GM18951 (cell line): ENCODE results near the gene GARRE1.

Source experiments
- POLR2A ChIP-seq: IDR thresholded peaks from 4 replicates; pipeline ENCODE4 v1.6.1; 2011; ENCODE audit warnings: mild to moderate bottlenecking; ENCODE audit not compliant: insufficient read length, insufficient read depth; ENCODE audit errors: extremely low read depth
- in situ Hi-C: fragments of 300-500 bp; cut with MboI; formaldehyde crosslinking; loops from one replicate; pipeline ENCODE4 v1.12.0; 2022; ENCODE audit warnings: low sequenced_read_pairs, mixed read lengths, inconsistent platforms; ENCODE audit not compliant: unreplicated experiment

Gene GARRE1

DNA sequence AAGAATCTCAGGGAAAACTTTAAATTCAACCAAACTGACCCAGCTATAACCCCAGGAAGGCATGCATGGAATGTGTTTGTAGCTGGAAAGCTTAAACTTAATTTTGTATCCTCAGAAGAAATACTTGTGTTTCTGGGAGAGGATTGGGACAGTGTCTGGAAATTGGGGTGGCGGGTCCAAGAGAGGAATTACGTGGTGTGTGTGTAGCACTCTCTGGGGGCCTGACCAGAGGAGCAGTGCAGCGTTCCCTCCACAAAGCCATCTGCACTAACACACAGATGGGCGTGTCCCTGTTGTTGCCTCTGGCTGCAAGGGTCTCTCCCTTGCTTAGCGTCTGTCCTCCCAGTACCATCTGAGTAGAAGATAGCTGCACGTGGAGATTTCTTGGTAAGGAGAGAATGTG, 6.4 kb downstream of the GARRE1 start:
- in situ Hi-C loops: no loop called here
- TF ChIP-seq POLR2A: no peak

DNA sequence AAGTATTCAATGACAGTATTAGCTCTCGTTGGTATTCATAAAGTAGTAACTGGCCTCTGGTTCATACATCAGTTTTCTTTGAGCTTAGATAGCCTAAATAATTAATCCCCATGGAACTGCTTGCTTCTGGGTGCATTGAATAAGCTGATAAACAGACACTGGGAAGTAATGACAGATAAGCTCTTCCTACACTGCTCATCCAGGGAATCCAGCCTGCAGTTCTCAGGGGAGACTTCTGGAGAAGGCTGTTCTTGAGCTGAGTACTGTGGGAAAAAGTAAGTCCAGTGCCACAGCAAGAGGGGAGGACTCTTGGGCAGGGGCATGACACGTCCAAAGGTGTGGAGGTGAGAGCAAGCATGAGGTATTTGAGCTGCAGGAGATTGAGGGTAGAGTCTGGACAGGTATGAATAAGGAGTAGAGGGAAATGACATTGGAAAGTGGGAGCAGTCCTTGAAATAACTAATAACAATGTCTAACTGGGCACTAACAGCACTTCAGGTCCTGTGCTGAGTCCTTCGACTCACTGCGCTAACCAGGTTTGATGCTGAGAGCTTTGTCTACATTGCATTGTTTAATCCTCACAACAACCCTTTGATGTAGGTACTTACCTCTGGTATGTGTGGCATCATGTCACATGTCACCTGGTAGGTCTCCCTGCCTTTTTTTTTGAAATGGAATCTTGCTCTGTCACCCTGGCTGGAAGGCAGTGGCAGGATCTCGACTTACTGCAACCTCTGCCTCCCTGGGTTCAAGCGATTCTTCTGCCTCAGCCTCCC, 7.2 kb downstream of the GARRE1 start:
- in situ Hi-C loops: no loop called here

DNA sequence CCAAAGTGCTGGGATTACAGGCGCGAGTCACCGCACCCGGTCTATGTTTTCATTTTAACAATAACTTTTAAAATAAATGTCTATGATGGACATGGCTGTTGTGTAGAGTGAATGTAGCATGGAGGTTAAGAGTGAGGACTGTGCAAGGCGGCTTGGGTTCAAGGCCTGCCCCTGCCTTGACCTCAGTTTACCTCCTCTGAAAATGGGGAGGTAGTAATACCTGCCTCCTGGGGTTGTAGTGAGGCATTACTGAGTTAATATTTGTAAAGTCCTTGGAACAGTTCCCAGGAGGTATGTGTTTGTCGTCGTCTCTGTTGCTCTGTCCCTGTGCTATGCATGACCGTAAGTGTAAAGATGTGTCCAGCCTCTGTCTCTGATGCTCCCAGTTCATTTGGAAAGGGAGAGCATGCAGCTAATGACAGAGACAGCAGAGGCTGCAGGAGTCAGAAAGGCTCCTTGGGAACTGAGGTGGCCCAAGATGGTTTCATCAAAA, 9.4 kb downstream of the GARRE1 start:
- TF ChIP-seq POLR2A: no peak
- in situ Hi-C loops: no loop called here

More for the DNA sequence above, 7.2 kb downstream of the GARRE1 start:
- no peak for TF ChIP-seq POLR2A

DNA sequence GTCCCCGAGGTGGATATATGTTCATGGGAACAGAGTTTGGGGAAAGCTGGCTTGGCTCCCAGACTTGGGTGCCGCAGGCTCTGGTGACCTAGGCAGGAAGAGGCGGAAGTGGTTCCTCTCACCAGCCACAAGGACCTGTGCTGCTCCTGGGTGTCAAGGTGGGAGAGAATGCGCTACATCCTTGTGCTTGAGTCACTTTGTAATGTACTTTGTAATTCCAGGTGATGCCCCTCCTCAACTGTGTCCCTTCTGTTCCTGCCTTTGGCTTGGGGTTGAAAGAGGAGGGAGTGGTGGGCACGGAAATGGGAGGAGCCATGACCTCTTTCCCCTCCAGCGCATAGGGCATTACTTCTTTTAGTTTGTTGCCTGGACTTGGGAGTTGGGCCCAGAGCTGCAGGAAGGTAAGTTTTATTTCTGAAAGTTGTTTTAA, 10.9 kb downstream of the GARRE1 start:
- in situ Hi-C loops: no loop called here
- no peak for TF ChIP-seq POLR2A

DNA sequence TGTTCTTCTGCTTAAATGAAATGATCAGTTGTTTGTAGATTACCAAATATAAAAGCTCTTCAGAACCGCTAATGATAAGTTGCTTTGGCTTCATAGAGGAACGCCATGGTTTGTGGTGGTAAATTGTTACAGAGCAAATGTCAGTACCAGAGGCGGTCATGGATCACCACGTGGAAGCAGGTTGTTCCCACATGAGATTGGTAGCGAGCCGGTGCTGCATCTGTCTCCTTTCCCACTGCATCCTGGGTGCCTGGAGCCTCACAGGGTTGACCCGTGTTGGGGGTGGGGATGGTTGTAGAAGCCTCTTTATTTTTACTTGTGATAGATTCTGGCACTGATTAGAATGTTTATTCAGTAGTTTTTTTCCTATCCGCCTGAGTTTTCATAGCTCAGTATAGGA, 14.7 kb downstream of the GARRE1 start:
- TF ChIP-seq POLR2A: no peak
- in situ Hi-C loops: no loop called here

DNA sequence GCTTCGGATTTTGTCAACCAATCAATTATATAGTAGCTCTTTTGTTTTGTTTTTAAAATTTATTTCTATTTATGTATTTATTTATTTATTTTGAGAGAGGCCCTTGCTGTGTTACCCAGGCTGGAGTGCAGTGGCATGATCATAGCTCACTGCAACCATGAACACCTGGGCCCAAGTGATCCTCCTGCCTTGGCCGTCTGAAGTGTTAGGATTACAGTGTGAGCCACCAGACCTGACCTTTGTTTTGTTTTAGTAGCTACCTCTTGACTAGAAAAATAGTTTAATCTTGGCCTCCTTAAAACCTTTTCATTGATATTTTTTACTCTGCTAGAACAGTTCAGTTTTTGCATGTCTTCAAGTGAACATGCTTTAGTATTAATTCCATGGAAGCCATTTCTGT, 15.1 kb downstream of the GARRE1 start:
- no peak for TF ChIP-seq POLR2A
- in situ Hi-C loops: no loop called here

DNA sequence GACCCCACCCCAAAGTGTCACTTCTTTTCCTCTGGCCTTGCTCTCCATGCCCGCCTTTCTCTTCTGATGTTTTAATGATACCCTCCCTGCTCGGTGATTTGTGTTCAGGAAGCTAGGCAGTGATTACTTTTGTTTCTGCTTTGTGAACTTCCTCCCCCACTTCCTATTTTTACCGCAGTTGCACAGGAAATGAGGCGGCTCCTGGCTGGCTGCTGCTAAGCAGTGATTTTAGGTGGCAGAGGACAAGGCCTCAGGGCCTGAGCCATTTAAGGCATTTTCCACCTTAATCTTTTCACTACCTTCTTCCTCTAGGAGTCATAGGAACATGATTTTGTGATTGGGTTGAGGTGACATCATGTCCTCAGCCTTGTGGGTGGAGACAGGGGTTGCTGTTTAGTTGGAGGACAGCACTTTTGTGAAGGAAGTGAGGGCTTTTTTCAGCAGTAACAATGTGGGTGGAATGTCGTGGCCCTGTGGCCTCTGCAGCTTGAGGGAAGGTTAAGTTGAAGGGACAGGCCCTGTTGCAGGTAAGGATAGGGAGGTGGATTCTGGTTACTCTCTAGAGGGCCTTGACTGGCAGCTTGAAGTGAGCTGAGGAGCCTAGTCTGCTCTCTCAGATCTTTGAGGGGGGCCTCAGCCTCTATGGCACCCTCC, 15.7 kb downstream of the GARRE1 start:
- peak; percentile 19 for TF ChIP-seq POLR2A

DNA sequence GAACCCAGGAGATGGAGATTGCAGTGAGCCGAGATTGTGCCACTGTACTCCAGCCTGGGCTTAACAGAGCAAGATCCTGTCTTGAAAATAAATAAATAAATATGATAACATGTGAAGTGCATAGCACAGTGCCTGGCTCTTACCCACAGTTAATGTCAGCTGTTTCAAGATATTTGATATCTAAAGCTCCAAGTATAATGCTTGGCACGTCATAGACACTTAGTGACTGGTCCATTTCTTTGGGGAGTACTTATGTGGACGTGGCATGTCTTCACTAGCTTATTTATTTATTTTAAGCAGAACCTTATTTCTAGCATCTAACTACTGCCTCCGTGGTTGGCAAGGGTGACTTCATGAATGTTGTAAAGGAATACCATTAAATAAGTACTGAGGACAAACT, 18.8 kb downstream of the GARRE1 start:
- no peak for TF ChIP-seq POLR2A
- in situ Hi-C loops: no loop called here

More for the DNA sequence above, 15.7 kb downstream of the GARRE1 start:
- in situ Hi-C loops: no loop called here

DNA sequence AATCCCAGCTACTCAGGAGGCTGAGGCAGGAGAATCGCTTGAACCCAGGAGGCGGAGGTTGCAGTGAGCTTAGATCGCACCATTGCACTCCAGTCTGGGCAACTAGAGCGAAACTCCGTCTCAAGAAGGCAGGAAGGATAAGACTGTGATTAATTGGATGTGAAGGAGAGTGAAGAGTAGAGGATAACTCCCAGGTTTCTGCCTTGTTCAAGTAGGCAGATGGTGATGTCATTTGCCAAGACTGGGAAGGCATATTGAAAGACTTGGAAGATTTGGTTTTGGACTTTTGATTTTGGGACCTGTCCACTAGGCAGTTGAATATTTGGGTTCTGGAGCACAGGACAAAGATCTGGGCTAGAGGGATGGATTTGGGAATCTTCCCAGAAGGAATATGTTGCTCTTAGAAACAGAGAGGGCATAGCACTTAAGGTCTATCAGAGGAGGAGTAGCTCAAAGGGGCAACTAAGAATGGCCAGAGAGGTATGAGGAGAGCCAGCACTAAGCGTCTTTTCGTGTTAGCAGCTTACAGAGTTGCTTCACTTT, 20.0 kb downstream of the GARRE1 start:
- TF ChIP-seq POLR2A: no peak
- in situ Hi-C loops: no loop called here

DNA sequence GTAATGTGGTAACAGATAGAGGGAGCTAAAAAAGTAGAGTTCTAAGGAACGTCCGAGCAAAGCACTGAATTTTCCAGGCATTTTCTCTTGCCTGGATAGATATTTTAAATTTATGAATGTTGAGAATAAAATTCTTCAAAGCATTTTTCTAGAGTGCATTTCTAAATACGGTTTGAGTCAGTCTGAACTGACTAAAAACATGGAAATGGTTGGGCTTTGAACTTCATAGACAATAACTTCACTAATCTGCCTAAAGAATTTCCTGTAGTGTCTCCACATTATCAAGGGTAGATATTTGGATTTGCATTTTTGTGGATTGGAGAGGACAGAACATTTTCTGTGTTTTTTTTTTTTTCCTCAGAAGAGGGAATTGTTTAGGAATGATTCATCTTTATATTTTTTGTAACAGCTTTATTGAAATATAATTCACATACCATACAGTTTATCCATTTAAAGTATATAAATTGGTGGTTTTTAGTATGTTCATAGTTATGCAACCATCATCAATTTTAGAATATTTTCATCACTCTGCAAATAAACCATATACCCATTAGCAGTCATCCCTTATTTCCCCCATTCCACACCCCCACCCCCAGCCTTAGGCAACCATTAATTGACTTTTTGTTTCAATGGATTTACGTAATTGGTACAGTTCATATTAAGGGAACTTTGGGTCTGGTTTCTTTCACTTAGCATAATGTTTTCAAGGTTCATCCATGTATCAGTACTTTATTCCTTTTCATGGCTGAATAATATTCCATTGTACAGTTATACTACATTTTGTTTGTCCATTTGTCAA, 20.7 kb downstream of the GARRE1 start:
- in situ Hi-C loops: no loop called here
- TF ChIP-seq POLR2A: no peak

DNA sequence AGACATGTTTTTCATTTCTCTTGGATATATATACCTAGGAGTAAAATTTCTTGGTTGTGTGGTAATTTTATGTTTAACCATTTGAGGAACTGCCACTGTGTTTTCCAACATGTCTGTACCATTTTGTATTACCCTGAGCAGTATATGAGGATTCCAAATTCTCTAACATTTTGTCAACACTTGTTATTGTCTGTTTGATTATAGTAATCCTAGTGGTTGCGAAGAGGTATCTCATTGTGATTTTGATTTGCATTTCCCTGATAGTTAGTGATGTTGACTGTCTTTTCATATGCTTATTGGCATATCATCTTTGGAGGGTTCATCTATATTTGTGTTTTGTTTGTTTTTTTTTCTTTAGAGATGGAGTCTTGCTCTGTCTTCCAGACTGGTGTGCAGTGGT, 21.4 kb downstream of the GARRE1 start:
- in situ Hi-C loops: no loop called here

DNA sequence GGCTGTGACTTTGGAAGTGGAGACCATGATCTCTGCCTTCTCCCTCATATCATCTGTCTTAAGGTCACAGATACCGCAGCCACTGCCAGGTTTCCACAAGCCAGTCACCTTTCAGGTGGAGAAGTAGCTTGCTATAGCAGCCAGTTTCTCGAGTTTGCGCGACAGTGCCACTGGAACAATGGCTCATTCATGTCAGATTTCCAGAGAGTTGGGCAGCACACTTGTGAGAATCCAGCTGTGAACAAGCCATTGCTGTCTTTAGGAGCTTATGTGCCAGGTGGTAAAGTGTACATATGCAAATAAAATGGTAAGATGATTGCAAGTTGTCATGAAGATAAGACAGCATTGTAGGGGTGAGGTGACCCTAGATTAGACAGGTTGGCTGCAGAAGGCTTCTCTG, 22.3 kb downstream of the GARRE1 start:
- in situ Hi-C loops: no loop called here
- no peak for TF ChIP-seq POLR2A

More for the DNA sequence above, 21.4 kb downstream of the GARRE1 start:
- no peak for TF ChIP-seq POLR2A

DNA sequence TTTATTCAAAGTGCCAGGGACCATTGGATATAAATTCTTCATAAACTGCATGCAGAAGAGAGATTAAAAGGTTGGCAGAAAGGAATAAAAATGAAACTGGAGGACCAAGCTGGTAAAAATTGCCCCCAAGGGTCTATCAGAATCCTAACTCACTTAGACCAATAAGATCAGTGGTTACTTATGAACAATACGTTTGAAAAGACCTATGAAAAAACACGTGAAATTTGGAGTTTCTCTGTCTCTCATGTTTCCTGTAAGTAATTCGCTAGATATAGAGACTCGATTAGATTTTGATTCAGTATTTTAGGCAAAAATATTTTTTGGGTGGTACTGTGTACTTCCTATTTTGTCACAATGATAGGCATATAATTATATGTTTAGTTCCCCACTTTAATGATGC, 22.9 kb downstream of the GARRE1 start:
- no peak for TF ChIP-seq POLR2A
- in situ Hi-C loops: no loop called here
